Karpas-422 (cell line): Measurements from ENCODE around the gene ZNF513. TPM values are rescaled to one million over a fixed set of nuclear protein-coding genes. Genes with fewer than 3 reads are reported as not detected.

Source experiments
- total RNA-seq: library from RNA; depleted of rRNA; stranded (reverse); fragments of >200 nt; shearing (Covaris generic); gene quantifications from 2 replicates; pipeline ENCODE4 v1.2.3, GENCODE V29; 2014; ENCODE audit warnings: low replicate concordance; rRNA removed

The ZNF513 gene
- total RNA-seq, 1 experiment from 2014 or later = 7.0 TPM

Other genes starting within 250 kb of the ZNF513 start
- gene PREB, start 246.1 kb downstream of the ZNF513 start, total RNA-seq = 65.7 and 81.4 TPM in 2 replicates
- gene PRR30, start 241.3 kb downstream of the ZNF513 start, total RNA-seq = not detected in 2 replicates
- gene TCF23, start 231.7 kb downstream of the ZNF513 start, total RNA-seq = not detected in 2 replicates
- 125 and 167 TPM in 2 replicates for gene ATRAID, start 168.7 kb downstream of the ZNF513 start, total RNA-seq
- 23.7 and 38.4 TPM in 2 replicates for gene SLC5A6, start 168.5 kb downstream of the ZNF513 start, total RNA-seq
- 69.5 and 71.4 TPM in 2 replicates for gene CAD, start 163.4 kb downstream of the ZNF513 start, total RNA-seq
- gene SLC30A3, start 117.7 kb downstream of the ZNF513 start, total RNA-seq = 0.19 and 0.29 TPM in 2 replicates
- gene DNAJC5G, start 105.3 kb downstream of the ZNF513 start, total RNA-seq = not detected in 2 replicates
- gene TRIM54, start 98.3 kb downstream of the ZNF513 start, total RNA-seq = not detected in 2 replicates
- gene UCN, start 72.3 kb downstream of the ZNF513 start, total RNA-seq = 2.5 and 7.1 TPM in 2 replicates
- gene MPV17, start 57.6 kb downstream of the ZNF513 start, total RNA-seq = 103 and 126 TPM in 2 replicates
- gene GTF3C2, start 24.0 kb downstream of the ZNF513 start, total RNA-seq = 44.2 and 79.0 TPM in 2 replicates
- 30.6 and 35.3 TPM in 2 replicates for gene EIF2B4, start 10.4 kb downstream of the ZNF513 start, total RNA-seq
- gene SNX17, start 10.1 kb downstream of the ZNF513 start, total RNA-seq = 77.4 and 116 TPM in 2 replicates
- 66.9 and 79.6 TPM in 2 replicates for gene PPM1G, start 28.9 kb upstream of the ZNF513 start, total RNA-seq
- 27.1 and 30.7 TPM in 2 replicates for gene NRBP1, start 47.9 kb upstream of the ZNF513 start, total RNA-seq
- gene KRTCAP3, start 61.6 kb upstream of the ZNF513 start, total RNA-seq = 0.61 TPM in 1 of 2 replicates, not detected in the other
- gene IFT172, start 109.0 kb upstream of the ZNF513 start, total RNA-seq = 29.1 and 35.9 TPM in 2 replicates
- not detected in 2 replicates for gene FNDC4, start 114.5 kb upstream of the ZNF513 start, total RNA-seq
- not detected in 2 replicates for gene GCKR, start 116.1 kb upstream of the ZNF513 start, total RNA-seq
- gene ZNF512, start 202.3 kb upstream of the ZNF513 start, total RNA-seq = 38.3 and 43.7 TPM in 2 replicates
- 1.2 and 2.9 TPM in 2 replicates for gene CCDC121, start 248.3 kb upstream of the ZNF513 start, total RNA-seq
- 24.4 and 30.0 TPM in 2 replicates for gene GPN1, start 248.3 kb upstream of the ZNF513 start, total RNA-seq